GM06990 (cell line): ENCODE measurements around the gene ZNF804A.
A peak's percentile ranks its signal among the peaks of the same experiment; 100 is the strongest.

ENCODE experiments used
- DNase-seq: peaks from one replicate; pipeline ENCODE4 v3.0.0-alpha.2; 2011; ENCODE audit not compliant: insufficient read length; ENCODE audit errors: extremely low read depth
- H3K27me3 ChIP-seq: replicated peaks from 2 replicates; pipeline ENCODE4 v1.6.0; 2011; ENCODE audit warnings: low read length; ENCODE audit not compliant: control insufficient read depth, insufficient read depth
- H3K36me3 ChIP-seq: 2 replicates; pipeline ENCODE4 v1.5.1; 2011; ENCODE audit warnings: low read length; ENCODE audit not compliant: control insufficient read depth, insufficient read depth
- H3K4me3 ChIP-seq: replicated peaks from 2 replicates; pipeline ENCODE4 v1.5.1; 2011; ENCODE audit warnings: low read depth, mild to moderate bottlenecking, control low read depth, low read length
- TF ChIP-seq, protein P1 (sequence below): IDR thresholded peaks from 2 replicates; pipeline ENCODE4 v1.5.1; 2011; ENCODE audit warnings: low read length, control low read depth, mild to moderate bottlenecking, inconsistent platforms; ENCODE audit not compliant: insufficient read depth, poor library complexity, severe bottlenecking

ZNF804A gene

DNA sequence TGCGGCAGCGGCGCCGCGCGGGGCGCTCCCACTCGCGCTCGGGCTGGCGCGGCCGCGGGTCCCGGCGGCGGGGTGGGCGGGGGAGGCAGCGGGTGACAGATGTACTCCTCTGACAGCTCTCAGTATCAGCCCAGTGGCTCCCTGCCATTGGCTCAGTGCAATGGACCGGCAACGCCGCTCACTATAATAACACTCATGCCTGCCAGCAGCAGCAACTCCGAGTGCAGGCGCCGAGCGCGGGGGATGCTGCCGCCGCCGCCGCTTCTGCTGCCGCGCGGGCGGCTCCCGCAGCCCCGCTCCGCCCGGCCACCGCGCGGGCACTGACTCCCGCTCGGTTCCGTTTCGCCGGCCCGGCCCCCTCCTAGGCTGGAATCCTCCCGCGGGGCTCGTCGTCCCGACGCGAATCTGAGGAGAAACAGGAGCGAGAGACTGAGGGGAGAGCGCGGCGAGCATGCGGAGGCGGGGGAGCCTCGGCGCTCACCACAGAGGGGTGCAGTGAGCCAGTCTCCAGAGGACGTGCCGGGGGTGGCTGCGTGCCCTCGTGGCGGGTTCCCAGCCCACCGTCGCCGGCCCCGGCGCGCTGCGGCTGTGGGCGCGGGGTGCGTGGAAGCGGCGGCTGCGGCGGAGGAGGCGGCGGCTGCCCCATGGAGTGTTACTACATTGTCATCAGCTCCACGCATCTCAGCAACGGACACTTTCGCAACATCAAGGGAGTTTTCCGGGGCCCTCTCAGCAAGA, at the start of gene ZNF804A:
Gene ZNF804A (plus strand): TSS at position 214 of the 738 bp plus-strand sequence. CDS start 431 bp downstream, at position 645.
- H3K4me3 ChIP-seq: peak within 1 kb of the TSS; percentile 72
- H3K36me3 ChIP-seq: no peaks in the 10 kb centered on the region
- TF ChIP-seq, protein P1, sequence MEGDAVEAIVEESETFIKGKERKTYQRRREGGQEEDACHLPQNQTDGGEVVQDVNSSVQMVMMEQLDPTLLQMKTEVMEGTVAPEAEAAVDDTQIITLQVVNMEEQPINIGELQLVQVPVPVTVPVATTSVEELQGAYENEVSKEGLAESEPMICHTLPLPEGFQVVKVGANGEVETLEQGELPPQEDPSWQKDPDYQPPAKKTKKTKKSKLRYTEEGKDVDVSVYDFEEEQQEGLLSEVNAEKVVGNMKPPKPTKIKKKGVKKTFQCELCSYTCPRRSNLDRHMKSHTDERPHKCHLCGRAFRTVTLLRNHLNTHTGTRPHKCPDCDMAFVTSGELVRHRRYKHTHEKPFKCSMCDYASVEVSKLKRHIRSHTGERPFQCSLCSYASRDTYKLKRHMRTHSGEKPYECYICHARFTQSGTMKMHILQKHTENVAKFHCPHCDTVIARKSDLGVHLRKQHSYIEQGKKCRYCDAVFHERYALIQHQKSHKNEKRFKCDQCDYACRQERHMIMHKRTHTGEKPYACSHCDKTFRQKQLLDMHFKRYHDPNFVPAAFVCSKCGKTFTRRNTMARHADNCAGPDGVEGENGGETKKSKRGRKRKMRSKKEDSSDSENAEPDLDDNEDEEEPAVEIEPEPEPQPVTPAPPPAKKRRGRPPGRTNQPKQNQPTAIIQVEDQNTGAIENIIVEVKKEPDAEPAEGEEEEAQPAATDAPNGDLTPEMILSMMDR: no peak
- peak; percentile 65 for DNase-seq
- H3K27me3 ChIP-seq: no peaks in the 10 kb centered on the region

DNA sequence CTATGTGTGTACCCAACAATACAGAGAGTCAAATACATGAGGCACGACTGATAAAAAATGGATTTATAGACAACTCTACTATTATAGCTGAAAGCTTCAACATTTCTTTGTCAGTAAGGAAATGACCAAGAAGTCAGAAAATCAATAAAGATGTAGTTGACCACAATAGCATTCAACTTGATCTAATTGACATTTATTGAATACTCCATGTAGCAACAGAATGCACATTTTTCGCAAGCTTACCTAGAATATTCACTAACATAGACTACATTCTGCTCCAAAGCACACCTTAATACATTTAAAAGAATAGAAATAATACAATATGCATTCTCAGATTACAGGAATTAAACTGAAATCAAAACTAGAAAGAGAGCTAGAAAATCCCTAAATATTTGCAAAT, 49.2 kb upstream of the ZNF804A start:
- TF ChIP-seq, protein P1: no peak
- Histone ChIP-seq H3K27me3 (no peaks in the 10 kb centered on the region), H3K4me3 (no peak overlapping the region), H3K36me3 (no peaks in the 10 kb centered on the region)
- no peak for DNase-seq

DNA sequence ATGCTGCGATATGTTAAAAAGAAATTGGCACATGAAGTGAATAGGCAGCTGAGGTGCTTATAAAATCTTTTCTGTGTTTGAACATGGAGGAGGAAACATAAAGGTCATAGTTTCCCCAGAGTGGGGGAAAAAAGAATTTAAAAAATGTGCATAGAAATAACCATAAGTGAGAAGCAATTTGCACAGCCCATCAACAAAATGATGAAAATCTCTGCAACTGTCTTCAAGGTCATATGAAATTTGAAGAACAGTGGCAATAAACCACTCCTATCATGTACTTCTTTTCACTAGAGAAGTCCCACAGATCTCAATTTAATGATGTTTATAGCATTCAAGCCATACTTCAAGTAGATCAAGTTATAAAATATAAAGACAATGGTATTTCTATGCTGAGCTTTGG, 46.7 kb upstream of the ZNF804A start:
- TF ChIP-seq, protein P1: no peak
- no peak for DNase-seq
- Histone ChIP-seq H3K27me3 (no peaks in the 10 kb centered on the region), H3K36me3 (no peaks in the 10 kb centered on the region), H3K4me3 (no peak overlapping the region)

DNA sequence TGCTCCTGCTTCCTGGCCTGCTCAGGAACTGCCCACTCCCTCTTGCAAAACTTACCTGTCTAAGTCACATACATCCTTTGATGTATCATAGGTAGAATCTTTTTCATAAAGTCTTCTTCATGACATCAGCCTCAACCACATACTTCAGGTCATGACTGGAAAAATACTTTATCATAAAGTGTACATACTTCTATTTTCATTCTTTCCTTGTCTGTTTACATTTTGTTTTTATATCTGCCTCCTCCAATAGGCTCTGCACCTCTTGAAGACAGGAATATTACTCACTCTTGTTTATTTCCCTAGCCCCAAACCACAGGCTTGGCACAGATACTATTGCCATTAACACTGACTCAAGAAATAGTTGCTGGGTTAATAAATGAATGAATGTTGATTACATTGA, 43.6 kb upstream of the ZNF804A start:
- TF ChIP-seq, protein P1: no peak
- Histone ChIP-seq H3K4me3 (no peak overlapping the region), H3K27me3 (no peaks in the 10 kb centered on the region), H3K36me3 (no peaks in the 10 kb centered on the region)
- DNase-seq: no peak

DNA sequence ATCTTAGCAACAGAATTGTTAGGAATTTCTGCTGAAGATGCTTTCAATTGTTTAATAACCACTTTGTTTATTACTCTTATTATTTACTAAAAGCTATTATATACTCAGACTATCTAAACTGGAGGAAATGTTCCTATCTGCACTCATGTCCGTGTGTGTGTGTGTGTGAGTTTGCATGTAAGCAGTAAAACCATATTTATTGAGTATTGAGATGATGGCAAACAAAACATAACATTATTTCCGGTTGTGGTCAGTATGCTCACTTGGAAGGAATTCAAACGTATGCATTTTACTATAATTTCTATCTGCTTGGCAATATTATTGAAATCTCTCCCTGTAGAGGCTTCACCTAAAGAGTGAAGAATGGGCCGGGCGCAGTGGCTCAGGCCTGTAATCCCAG, 43.0 kb upstream of the ZNF804A start:
- no peak for DNase-seq
- no peak overlapping the region for H3K4me3 ChIP-seq
- TF ChIP-seq, protein P1: no peak
- no peaks in the 10 kb centered on the region for H3K27me3 ChIP-seq
- no peaks in the 10 kb centered on the region for H3K36me3 ChIP-seq

DNA sequence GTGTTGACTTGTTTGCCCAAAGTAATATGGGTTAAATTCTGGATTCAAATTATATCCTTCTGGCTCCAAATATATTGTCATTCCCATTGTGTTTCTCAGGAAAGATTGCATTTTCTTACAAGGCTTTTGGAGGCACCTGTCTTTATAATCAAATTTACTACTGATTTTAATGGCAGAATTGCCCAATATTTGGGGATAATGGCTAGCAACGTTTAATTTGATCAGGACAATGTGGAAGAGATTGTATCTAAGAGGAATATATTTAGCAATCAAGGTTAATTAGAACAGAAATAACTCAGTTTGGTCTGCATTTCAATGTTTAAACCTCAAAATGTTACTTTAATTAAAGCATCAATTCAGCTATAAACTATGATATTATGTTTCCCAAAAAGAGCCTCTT, 41.7 kb upstream of the ZNF804A start:
- Histone ChIP-seq H3K27me3 (no peaks in the 10 kb centered on the region), H3K4me3 (no peak overlapping the region), H3K36me3 (no peaks in the 10 kb centered on the region)
- TF ChIP-seq, protein P1: no peak
- DNase-seq: no peak
